Stimulated activated CD8-positive, alpha-beta memory T cell treated with anti-CD3 and anti-CD28 coated beads, Interleukin-15, amount 100 ng/mL, for 48 hours (primary cell): ENCODE results near the gene RAX2.
"Not testable (repeated sequence)": the region's sequence is repeated elsewhere in the genome, so short reads cannot be mapped to it uniquely, and the experiment has no call there.

Experiments
- DNase-seq, 2 donors: peaks; one replicate each; pipeline ENCODE4 v3.0.0-alpha.2; 2020; ENCODE audit warnings: low read depth in 2 of 2

Gene RAX2

GRCh38 chr19:3778104-3778867, 6.3 kb upstream of the RAX2 start:
- DNase-seq: no peak

DNA sequence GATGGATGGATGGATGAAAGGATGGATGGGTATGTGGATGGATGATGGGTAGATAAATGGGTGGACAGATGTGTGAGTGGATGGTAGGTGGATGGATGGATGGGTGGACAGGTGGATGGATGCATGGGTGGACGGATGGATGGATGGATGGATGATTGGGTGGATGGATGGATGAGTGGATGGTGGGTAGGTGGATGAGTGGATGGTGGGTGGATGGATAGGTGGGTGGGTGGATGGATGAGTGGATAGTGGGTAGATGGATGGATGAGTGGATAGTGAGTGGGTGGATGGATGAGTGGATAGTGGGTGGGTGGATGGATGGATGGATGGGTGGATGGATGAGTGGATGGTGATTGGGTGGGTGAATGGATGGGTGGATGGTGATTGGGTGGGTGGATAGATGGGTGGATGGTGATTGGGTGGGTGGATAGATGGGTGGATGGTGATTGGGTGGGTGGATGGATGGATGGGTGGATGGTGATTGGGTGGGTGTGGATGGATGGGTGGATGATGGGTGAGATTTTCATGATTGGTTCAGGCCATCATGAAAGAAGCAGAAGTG, 4.5 kb upstream of the RAX2 start:
- DNase-seq: no peak

- DNase-seq: no peak
Observed at GRCh38 chr19:3775831-3776230, 3.8 kb upstream of the RAX2 start.

DNA sequence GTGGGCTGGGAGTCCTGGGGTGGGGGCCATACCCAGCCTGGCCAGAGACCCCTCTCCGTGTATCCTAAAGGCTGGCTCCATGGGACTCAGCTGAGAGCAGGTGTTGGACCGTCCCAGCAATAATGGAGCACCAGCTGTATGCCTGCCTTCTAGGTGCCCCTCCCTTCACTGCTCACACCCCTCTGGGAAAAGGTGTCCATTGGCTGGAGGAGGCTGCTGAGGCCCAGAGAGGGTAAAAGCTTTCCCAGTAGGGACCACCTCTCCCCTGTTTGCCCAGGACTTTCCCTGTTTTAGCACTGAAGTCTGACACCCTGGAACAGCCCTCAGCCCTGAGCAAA, 3.3 kb upstream of the RAX2 start:
- no peak for DNase-seq

GRCh38 chr19:3774621-3775373, 2.8 kb upstream of the RAX2 start:
- DNase-seq: no peak

GRCh38 chr19:3773814-3774515, 1.9 kb upstream of the RAX2 start:
- DNase-seq: no peak

DNA sequence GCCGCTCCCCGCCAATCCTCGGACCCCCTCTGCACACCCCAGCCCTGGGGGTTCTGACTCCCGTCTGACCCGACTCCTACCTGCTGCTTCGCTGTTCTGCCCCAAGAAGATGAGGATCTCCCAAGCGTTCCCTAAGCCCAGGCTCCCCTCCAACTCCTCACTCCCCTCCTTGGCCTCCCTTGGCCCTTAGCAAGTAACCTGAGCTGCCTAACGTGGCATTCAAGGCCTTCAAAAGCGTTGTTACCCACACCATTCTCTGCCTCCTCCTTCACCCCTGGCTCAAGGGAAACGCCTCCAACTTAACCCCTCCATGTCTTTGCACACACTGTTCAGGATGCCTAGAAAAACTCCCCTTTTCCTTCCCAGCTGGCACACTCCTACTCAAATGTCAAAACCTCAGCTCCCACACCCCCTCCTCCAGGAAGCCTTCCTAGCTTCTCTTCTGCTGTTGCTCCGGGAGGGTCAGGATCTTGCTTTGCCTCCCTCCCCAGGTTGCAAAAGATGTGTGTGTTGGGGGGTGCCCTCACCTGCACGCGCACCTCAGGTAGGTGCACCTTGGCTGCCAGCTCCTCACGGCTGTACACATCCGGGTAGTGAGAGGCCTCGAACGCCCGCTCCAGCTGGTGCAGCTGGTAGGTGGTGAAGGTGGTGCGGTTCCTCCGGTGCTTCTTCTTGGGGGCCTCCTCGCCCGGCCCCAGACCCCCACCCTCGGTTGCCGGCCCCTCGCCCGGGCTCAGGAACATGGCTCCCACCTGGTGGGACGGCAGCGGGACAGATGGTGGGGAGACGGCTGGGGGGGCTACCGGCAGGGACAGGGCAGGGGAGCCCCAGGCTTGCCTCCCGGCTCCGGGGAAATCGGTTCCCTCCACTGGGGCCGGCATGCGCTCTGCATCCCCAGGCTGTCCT, 775 bp downstream of the RAX2 start:
- DNase-seq: no peak

DNA sequence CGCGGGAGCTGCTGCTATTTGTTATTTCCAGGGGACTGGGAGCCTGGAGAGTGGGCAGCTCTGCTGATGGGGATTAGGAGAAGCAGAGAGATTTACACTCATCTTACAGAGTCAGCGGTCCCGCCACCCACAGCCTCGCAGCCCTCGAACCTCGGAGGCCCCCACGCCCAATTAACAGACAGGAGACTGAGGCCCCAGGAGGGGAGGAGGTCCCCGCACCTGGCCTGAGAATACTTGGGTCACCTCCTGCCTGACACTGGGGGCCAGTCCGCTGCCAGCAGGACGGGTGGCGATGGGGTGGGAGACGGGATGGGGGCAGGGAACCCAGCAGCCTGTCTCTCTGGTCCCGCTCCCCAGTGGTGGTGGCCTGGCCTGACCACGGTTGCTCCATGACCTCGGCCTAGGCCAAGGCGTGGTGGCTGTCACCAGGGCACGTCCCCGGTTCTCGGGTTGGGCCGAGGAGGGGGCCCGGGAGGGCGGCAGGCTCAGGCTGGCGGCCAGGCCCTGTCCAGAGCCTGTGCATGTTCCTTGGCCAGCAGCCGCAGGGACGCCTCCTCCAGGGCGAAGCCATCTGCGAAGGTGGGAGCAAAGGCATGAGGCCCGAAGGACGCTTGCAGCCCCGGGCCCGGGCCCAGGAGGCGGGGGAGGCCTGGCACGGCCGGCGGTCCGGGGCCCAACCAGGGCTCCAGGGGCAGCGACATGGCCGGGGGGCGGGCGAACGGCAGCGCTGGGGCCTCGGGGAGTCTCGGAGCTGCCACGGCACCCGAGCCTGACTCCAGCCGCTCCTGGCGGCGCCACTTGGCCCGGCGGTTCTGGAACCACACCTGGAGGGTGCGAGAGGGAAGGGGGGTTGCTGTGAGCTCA, 1.7 kb downstream of the RAX2 start:
- no peak for DNase-seq

- no peak for DNase-seq
Observed at GRCh38 chr19:3769494-3769893, 2.5 kb downstream of the RAX2 start.

DNA sequence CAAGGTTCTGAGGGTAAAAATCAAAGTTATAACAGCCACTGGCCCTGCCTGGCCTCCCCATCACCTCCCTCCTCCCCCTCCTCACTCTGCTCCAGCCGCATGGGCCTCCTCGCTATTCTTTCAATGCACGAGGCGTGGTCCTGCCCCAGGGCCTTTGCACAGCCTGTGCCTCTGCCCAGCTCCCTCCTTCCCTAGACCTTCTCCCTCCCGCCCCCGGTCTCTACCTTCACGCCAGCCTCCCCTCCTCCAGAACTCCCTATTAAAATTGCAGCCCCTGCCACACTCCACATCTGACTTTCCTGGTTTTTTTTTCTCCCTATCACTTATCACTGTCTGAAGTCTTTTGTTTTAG, 3.3 kb downstream of the RAX2 start:
- no peak for DNase-seq

DNA sequence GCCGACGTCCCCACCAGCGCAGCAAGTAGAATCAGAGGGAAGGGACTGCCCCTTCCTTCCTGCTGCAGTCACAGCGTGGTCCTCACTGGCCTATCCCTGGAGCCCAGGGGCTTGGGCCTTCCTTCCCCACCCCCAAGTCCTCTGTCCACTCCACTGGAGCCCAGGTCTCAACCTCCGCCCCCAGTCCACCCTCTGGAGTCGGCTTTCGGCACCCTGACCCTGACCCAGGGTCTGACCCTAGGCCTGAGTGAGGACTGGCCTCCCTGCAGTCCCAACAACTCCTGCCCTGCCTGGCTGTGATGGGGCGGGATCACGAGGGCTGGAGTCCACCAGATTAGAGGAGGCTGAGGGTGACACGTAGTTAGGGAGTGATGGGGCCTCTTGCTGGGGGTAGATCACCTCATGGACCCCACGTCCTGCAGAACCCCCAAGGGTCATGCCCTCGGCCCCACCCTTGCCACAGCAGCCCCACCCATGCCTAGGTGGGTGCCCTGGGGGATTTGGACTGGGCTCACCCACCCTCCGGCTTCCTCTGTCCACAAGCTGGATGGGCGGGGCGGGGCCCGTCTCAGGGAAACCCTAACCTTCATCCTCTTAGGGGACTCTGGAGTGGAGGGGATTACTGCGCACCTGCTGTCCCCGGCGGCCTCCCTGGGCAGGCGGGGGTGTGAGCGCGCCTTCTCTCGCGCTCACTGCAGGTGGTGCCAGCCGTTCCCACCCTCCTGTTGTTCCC, 3.8 kb downstream of the RAX2 start:
- DNase-seq: no peak

DNA sequence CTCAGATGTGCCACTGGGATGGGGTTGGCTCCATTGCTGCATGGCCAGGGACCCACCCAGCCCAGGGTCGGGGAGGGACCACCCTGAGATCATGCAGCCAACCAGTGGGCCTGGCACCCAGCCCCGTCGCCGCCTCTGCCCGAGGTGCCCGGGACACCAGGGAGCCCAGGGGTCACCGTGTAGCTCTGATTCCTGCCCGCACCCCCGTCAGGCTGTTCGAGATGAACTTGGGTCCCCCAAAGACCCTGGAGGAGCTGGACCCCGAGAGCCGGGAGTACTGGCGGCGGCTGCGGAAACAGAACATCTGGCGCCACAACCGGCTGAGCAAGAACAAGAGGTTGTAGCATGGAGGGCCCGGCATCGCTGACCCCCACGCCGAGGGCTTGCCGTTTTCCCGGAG, 5.0 kb downstream of the RAX2 start:
- DNase-seq: no peak

GRCh38 chr19:3766520-3766919, 5.5 kb downstream of the RAX2 start:
- peak in 1 of 2 donors; percentile 27 for DNase-seq

DNA sequence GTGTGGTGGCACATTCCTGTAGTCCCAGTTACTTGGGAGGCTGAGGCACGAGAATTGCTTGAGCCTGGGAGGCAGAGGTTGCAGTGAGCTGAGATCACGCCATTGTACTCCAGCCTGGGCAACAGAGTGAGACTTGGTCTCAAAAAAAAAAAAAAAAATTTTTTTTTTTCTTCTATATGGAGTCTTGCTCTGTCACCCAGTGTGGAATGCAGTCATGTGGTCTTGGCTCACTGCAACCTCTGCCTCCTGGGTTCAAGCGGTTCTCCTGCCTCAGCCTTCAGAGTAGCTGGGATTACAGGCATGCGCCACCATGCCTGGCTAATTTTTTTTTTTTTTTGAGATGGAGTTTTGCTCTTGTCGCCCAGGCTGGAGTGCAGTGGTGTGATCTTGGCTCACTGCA, 6.3 kb downstream of the RAX2 start:
- DNase-seq: not testable (repeated sequence)

DNA sequence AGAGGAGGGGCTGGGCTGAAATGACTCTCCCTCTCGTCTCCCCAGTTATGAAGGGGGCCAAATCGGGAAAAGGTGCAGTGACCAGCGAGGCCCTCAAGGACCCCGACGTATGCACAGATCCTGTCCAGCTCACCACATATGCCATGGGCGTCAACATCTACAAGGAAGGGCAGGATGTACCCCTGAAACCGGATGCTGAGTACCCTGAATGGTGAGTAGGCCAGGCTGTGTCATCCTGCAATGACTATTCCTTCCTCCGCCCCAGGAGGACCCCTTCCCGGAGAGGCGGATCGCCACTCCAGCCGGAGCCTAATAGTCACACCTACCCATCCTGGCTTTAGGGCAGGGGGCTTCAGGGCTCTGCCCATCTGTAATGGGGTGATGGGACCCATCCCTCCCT, 6.9 kb downstream of the RAX2 start:
- DNase-seq: no peak

DNA sequence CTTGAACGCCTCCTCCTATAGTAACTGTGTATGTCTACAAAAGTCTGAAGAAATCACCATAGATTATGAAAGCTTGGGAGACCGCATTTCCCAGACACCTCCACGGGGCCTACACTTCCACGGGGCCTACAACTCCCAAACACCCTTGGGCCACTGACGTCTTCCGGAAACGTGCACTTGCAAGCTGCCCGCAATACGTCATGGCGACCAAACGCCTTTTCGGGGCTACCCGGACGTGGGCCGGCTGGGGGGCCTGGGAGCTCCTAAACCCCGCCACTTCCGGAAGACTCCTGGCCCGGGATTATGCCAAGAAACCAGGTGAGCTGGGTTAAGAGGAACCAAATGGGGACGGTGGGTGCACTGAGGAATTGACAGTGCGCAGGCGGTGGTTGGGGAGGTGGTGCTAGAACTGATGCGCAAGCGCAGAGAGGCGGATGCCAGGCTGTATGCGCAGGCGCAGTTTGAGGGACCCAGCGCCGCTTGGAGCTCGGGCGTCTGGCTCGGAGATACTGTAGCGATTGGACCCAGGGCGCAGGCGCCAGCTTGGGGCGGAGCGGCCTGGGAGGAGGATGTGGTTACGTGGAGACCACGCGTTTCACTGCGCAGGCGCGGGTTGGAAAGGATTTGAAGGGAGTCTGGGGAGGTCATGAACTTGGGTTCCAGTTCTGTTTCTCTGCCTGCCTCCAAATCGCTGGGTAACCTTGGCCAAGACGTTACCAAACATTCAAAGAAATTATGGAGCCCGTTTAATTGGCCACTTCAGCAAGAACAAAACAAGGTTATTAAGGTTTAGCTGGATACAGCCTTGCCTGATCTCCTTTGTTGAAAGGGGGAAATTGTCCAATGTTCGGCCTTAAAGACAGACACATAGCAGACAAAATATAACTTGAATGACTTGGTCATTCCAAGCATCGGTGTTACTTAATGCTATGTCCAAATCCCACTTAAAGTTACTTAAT, 9.2 kb downstream of the RAX2 start, which contains the start of gene MRPL54:
MRPL54 (plus strand) TSS at position 182 of the 959 bp plus-strand sequence; CDS start at position 201, 19 bp downstream.
- DNase-seq: peak; percentile 99 to 100

- no peak for DNase-seq
Observed at GRCh38 chr19:3762130-3762473, 9.9 kb downstream of the RAX2 start.

GRCh38 chr19:3761382-3762129, 10.5 kb downstream of the RAX2 start, which contains the start of gene APBA3:
Gene APBA3, minus strand, starts transcription at chr19:3761692. Its CDS starts 1,428 bp downstream, at chr19:3760264.
- DNase-seq: peak; percentile 91 to 95
